Body of pancreas (tissue), 4 donors: Measurements from ENCODE around the gene SLC18A3.

Experiments
- CTCF ChIP-seq, 7 experiments: fragments of 450-650 bp in 4 of 7; fragments of 200-600 bp in 3 of 7; sonication (generic) in 3 of 7; IDR thresholded peaks; one replicate each; pipeline ENCODE4 v1.5.1; 2016 to 2019; ENCODE audit warnings: antibody characterized with exemption in 7 of 7
- POLR2A ChIP-seq, 3 donors: fragments of 450-650 bp; IDR thresholded peaks; one replicate each; pipeline ENCODE4 v1.6.1; 2016; ENCODE audit warnings: antibody characterized with exemption in 3 of 3, mild to moderate bottlenecking in 2 of 3

GRCh38 chr10:49611816-49612512 is 1.9 kb downstream of the SLC18A3 start:
- no peak for TF ChIP-seq CTCF (IDR thresholded peaks at IDR 0.05)
- no peak for TF ChIP-seq POLR2A (IDR thresholded peaks at IDR 0.05)
